Lower leg skin (tissue), 3 donors: Measurements from ENCODE around the gene KIFAP3.

Source experiments
- CTCF ChIP-seq, 3 donors: fragments of 450-650 bp; IDR thresholded peaks; one replicate each; pipeline ENCODE4 v1.5.1; 2016; ENCODE audit warnings: antibody characterized with exemption in 3 of 3, mild to moderate bottlenecking in 3 of 3, moderate library complexity in 2 of 3
- POLR2A ChIP-seq, 2 donors: fragments of 450-650 bp; IDR thresholded peaks; one replicate each; pipeline ENCODE4 v1.6.1; 2016 to 2017; ENCODE audit warnings: antibody characterized with exemption in 2 of 2, mild to moderate bottlenecking in 1 of 2, moderate library complexity in 1 of 2

GRCh38 chr1:170097449-170097948 is 23.0 kb upstream of the KIFAP3 start:
- TF ChIP-seq CTCF (IDR thresholded peaks at IDR 0.05), result no peak
- no peak for TF ChIP-seq POLR2A (IDR thresholded peaks at IDR 0.05)
